HL-60 (cell line): ENCODE measurements around the gene TNIP1.

ENCODE experiments used
- CTCF ChIP-seq: IDR thresholded peaks from one replicate; pipeline ENCODE4 v1.5.1; 2011; ENCODE audit warnings: low read length, control low read depth, inconsistent platforms; ENCODE audit not compliant: insufficient read depth
- GABPA ChIP-seq: IDR thresholded peaks from 2 replicates; pipeline ENCODE4 v1.6.1; 2012; ENCODE audit warnings: low read depth
- POLR2AphosphoS5 ChIP-seq: IDR thresholded peaks from 2 replicates; pipeline ENCODE4 v1.6.1; 2012; ENCODE audit warnings: low read depth
- REST ChIP-seq: IDR thresholded peaks from 2 replicates; pipeline ENCODE4 v1.6.1; 2012; ENCODE audit warnings: low read depth; ENCODE audit not compliant: insufficient replicate concordance
- SPI1 ChIP-seq: IDR thresholded peaks from 2 replicates; pipeline ENCODE4 v1.6.1; 2012; ENCODE audit warnings: low read depth, mild to moderate bottlenecking, borderline replicate concordance

GRCh38 chr5:151038801-151039238 is 42.0 kb downstream of the TNIP1 start:
- TF ChIP-seq CTCF (no peak), POLR2AphosphoS5 (no peak), REST (no peak), SPI1 (no peak), GABPA (no peak)
